ENCODE data around the gene APBA3. TPM values are rescaled to one million over a fixed set of nuclear protein-coding genes. Genes with fewer than 3 reads are reported as not detected.

Gene APBA3
- total and polyA plus RNA-seq, 9 of the 15 experiments (the other 6 are each of a cell fraction or from before 2014, with no cell fraction given) = 0.10 to 29.5 (median 11.5) TPM

DNA sequence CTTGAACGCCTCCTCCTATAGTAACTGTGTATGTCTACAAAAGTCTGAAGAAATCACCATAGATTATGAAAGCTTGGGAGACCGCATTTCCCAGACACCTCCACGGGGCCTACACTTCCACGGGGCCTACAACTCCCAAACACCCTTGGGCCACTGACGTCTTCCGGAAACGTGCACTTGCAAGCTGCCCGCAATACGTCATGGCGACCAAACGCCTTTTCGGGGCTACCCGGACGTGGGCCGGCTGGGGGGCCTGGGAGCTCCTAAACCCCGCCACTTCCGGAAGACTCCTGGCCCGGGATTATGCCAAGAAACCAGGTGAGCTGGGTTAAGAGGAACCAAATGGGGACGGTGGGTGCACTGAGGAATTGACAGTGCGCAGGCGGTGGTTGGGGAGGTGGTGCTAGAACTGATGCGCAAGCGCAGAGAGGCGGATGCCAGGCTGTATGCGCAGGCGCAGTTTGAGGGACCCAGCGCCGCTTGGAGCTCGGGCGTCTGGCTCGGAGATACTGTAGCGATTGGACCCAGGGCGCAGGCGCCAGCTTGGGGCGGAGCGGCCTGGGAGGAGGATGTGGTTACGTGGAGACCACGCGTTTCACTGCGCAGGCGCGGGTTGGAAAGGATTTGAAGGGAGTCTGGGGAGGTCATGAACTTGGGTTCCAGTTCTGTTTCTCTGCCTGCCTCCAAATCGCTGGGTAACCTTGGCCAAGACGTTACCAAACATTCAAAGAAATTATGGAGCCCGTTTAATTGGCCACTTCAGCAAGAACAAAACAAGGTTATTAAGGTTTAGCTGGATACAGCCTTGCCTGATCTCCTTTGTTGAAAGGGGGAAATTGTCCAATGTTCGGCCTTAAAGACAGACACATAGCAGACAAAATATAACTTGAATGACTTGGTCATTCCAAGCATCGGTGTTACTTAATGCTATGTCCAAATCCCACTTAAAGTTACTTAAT, 1.3 kb upstream of the APBA3 start, which contains the start of gene MRPL54 (continued):
- TF ChIP-seq CHD7 (IDR thresholded peaks at IDR 0.05; ENCODE audit: low read depth, low read length) (no peak), GABPB1 (CRISPR knock-in tag; IDR thresholded peaks at IDR 0.05) (peak; percentile 92), PCBP1 (IDR thresholded peaks at IDR 0.05; ENCODE audit: low read depth, low read length, poor library complexity, severe bottlenecking) (no peak), ZNF764 (CRISPR knock-in tag; IDR thresholded peaks at IDR 0.05; ENCODE audit: low read depth) (0 out of 2 replicates have a peak, but pooled peaks have one; percentile 9), ZNF778 (CRISPR knock-in tag; IDR thresholded peaks at IDR 0.05) (no peak), C11orf30 (IDR thresholded peaks at IDR 0.05; ENCODE audit: low read depth) (peak; percentile 68), ZNF696 (CRISPR knock-in tag; conservative IDR thresholded peaks at IDR 0.05) (no peak), TAL1 (IDR thresholded peaks at IDR 0.05) (no peak), ESRRB (CRISPR knock-in tag; IDR thresholded peaks at IDR 0.05; ENCODE audit: borderline replicate concordance) (no peak), SAP30 (IDR thresholded peaks at IDR 0.05; ENCODE audit: borderline replicate concordance, insufficient read depth, low read depth, low read length, poor library complexity, severe bottlenecking) (peak; percentile 58), SIN3A (IDR thresholded peaks at IDR 0.05; ENCODE audit: borderline replicate concordance in 2 of 2, control insufficient read depth in 1 of 2, low read depth in 2 of 2, low read length in 2 of 2) (peak; percentile 65 to 84; a peak in 3 of 4 replicates), ELF1 (tag; IDR thresholded peaks at IDR 0.05) (peak; percentile 93), ZNF197 (CRISPR knock-in tag; IDR thresholded peaks at IDR 0.05; ENCODE audit: low read depth) (no peak), ZNF717 (CRISPR knock-in tag; IDR thresholded peaks at IDR 0.05) (no peak), RFX1 (IDR thresholded peaks at IDR 0.05) (peak; percentile 91), POLR2A (conservative IDR thresholded peaks at IDR 0.05) (peak; percentile 97), NCOA1 (IDR thresholded peaks at IDR 0.05; ENCODE audit: low read depth) (peak; percentile 74; the same call in 1 of the 2 replicates)
